GM23338 (cell line): ENCODE measurements around the gene IPCEF1.

Source experiments
- CREB1 ChIP-seq: fragments of 250-450 bp; sonication (Bioruptor Pico); IDR thresholded peaks from 2 replicates; pipeline ENCODE4 v1.5.0; 2020; ENCODE audit warnings: low read depth, mild to moderate bottlenecking, moderate library complexity
- CTCF ChIP-seq, 2 experiments: fragments of 200-600 bp in 1 of 2; sonication (generic) in 1 of 2; conservative IDR thresholded peaks; 2 replicates each; pipeline versions ENCODE4 v1.5.1 to v1.6.1; 2016 to 2017; ENCODE audit warnings: antibody characterized with exemption in 2 of 2, low read depth in 2 of 2, mild to moderate bottlenecking in 2 of 2, moderate library complexity in 1 of 2
- ETS1 ChIP-seq: IDR thresholded peaks from 2 replicates; pipeline ENCODE4 v1.6.1; 2016; ENCODE audit warnings: antibody characterized with exemption
- EZH2 ChIP-seq: fragments of 200-600 bp; sonication (generic); IDR thresholded peaks from one replicate; pipeline ENCODE4 v1.8.0; 2017; ENCODE audit warnings: antibody characterized with exemption, mild to moderate bottlenecking, low read depth; ENCODE audit not compliant: unreplicated experiment
- EZH2phosphoT487 ChIP-seq: fragments of 200-600 bp; sonication (generic); IDR thresholded peaks from one replicate; pipeline ENCODE4 v1.8.1; 2018; ENCODE audit warnings: antibody characterized with exemption; ENCODE audit not compliant: unreplicated experiment
- JUNB ChIP-seq: IDR thresholded peaks from one replicate; pipeline ENCODE4 v1.6.1; 2016; ENCODE audit warnings: antibody characterized with exemption; ENCODE audit not compliant: unreplicated experiment
- NANOG ChIP-seq: IDR thresholded peaks from 2 replicates; pipeline ENCODE4 v1.6.1; 2016; ENCODE audit warnings: antibody characterized with exemption, borderline replicate concordance
- POLR2AphosphoS5 ChIP-seq: IDR thresholded peaks from 2 replicates; pipeline ENCODE4 v1.6.1; 2016; ENCODE audit warnings: antibody characterized with exemption, low read depth
- REST ChIP-seq: IDR thresholded peaks from one replicate; pipeline ENCODE4 v1.6.1; 2018; ENCODE audit warnings: antibody characterized with exemption; ENCODE audit not compliant: unreplicated experiment
- STAT1 ChIP-seq: IDR thresholded peaks from one replicate; pipeline ENCODE4 v1.6.1; 2016; ENCODE audit warnings: antibody characterized with exemption; ENCODE audit not compliant: unreplicated experiment
- ZNF114 ChIP-seq: fragments of 250-450 bp; sonication (Bioruptor Pico); IDR thresholded peaks from 2 replicates; pipeline ENCODE4 v1.5.0; 2020; ENCODE audit warnings: mild to moderate bottlenecking, moderate library complexity
- ZNF462 ChIP-seq: fragments of 250-450 bp; sonication (Bioruptor Pico); IDR thresholded peaks from 2 replicates; pipeline ENCODE4 v1.5.0; 2020; ENCODE audit warnings: mild to moderate bottlenecking, moderate library complexity

- TF ChIP-seq CTCF (conservative IDR thresholded peaks at IDR 0.05; ENCODE audit: low read depth in 2 of 2) (no peak), POLR2AphosphoS5 (no peak), EZH2 (no peak), REST (no peak), CREB1 (CRISPR knock-in tag) (no peak), JUNB (no peak), EZH2phosphoT487 (no peak), NANOG (no peak), ETS1 (no peak), ZNF462 (CRISPR knock-in tag) (no peak), STAT1 (no peak), ZNF114 (CRISPR knock-in tag) (no peak)
Measured at GRCh38 chr6:154399097-154399496, 42.5 kb upstream of the IPCEF1 start.
